ENCODE measurements around the gene IFI27L2.

DNA sequence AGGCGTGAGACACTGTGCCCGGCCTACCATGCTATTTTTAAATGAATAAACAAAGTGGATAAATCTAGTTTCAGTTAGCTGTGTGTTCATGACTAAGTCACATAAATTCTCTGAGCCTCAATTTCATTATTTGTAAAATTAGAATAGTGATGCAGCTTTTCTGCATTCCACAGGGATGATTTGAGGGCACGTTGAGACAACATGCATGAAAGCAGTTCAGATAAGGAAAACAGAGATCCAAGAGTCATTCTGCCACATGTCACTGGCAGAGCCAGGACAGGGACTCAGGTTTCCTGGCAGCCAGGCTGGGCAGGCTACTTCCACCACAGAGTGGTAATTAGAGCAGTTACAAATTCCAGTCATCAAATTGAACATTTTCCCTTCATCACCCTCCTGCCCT is 41.8 kb upstream of the IFI27L2 start:
- TF ChIP-seq, protein P1, sequence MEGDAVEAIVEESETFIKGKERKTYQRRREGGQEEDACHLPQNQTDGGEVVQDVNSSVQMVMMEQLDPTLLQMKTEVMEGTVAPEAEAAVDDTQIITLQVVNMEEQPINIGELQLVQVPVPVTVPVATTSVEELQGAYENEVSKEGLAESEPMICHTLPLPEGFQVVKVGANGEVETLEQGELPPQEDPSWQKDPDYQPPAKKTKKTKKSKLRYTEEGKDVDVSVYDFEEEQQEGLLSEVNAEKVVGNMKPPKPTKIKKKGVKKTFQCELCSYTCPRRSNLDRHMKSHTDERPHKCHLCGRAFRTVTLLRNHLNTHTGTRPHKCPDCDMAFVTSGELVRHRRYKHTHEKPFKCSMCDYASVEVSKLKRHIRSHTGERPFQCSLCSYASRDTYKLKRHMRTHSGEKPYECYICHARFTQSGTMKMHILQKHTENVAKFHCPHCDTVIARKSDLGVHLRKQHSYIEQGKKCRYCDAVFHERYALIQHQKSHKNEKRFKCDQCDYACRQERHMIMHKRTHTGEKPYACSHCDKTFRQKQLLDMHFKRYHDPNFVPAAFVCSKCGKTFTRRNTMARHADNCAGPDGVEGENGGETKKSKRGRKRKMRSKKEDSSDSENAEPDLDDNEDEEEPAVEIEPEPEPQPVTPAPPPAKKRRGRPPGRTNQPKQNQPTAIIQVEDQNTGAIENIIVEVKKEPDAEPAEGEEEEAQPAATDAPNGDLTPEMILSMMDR (IDR thresholded peaks at IDR 0.05), result no peak
- no peak for TF ChIP-seq POLR2A (IDR thresholded peaks at IDR 0.05)

All from thyroid gland (tissue), 4 donors.